GM12872 (cell line): ENCODE results near the gene PLCB1.

Source experiments
- CTCF ChIP-seq: IDR thresholded peaks from 3 replicates; pipeline ENCODE4 v1.5.1; 2011; ENCODE audit warnings: low read depth, mild to moderate bottlenecking, low read length, moderate library complexity; ENCODE audit not compliant: insufficient read depth

Gene PLCB1

DNA sequence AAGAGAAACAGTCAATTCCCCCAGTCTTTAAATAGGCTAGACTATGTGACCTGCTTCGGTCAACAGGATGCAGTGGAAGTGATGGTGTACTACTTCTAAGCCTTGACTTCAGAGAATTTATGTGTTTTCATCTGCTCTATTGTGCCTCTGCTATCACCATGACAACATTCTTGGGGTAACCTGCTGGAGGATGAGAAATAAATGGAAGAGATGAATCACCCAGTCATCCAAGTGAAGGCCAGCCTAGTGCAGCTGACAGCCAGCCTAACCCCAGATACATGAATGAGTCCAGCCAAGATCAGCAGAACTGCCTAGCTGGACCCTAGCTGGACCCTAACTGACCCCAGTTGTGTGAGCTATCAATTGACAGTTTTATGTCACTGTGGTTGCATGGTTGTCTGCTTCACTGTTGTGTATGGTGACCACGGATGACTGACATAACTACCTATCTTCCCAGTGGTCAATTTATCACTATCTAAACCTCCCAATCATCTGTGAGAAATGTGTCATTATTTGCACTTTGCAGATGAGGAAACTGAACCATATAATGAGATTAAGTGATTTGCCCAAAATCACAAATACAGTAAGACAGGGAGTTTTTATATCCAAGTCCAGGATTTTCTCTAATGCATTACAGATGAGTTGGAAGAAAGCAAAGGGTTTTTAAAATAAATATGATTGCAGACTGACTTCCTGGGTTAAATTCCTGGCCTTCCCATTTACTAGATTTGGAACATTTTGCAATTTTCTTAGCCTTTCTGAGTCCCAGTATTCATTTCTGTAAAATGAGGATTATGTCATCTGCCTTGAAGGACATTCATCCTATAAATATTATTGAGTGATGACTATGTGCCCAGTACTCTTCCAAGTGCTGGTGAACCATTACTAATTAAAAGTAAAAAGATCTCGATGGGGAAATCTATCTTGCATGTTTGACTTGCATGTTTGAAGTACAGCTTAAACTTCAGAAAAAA, 800.4 kb downstream of the PLCB1 start:
- no peak for TF ChIP-seq CTCF

DNA sequence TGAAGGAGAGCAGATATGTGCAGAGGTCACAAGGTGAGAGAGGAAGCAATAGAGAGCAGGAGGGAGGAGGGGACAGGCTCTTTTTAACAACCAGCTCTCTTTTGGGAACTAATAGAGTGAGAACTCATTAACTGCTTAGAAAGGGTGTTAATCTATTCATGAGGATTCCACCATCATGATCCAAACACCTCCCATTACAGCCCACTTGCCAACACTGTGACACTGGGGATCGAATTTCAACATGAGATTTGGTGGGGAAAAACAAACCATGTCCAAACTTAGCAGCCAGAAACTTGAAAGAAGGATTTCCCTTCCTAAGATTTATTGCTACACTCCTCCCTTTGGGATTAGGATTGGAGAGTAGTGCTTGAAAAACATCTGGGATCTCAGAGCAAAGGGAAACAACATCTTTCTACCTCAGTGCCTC, 801.3 kb downstream of the PLCB1 start:
- no peak for TF ChIP-seq CTCF

DNA sequence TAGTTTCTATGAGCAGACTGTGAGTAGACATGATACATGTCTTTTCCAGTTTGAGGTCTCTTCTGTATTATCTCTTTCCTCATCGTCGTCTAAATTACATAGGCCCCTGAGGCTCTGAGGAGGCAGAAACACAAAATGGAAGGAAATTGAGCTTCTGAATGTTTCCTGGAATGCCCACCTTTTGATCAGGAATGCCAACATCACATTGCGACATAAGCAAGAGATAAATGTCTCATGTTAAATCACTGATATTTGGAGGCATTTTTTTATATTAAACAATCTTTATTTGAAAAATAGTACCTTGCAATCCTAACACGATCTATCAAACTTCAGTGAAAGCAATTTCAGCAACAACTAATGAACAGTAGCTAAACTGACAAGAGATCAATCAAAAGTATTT, 802.3 kb downstream of the PLCB1 start:
- TF ChIP-seq CTCF, result no peak
